Retinal pigment epithelial cell (primary cell): ENCODE results near the gene MAPK11.

Experiments used
- DNase-seq: peaks from one replicate; pipeline ENCODE4 v3.0.0-alpha.2; 2010; ENCODE audit warnings: low read depth
- H3K4me3 ChIP-seq: 2 replicates; pipeline ENCODE4 v1.5.1; 2011; ENCODE audit warnings: mild to moderate bottlenecking, low read length, control low read depth, moderate library complexity
- CTCF ChIP-seq: conservative IDR thresholded peaks from 2 replicates; pipeline ENCODE4 v1.5.1; 2011; ENCODE audit warnings: low read depth, low read length, control low read depth, inconsistent platforms

MAPK11 gene

DNA sequence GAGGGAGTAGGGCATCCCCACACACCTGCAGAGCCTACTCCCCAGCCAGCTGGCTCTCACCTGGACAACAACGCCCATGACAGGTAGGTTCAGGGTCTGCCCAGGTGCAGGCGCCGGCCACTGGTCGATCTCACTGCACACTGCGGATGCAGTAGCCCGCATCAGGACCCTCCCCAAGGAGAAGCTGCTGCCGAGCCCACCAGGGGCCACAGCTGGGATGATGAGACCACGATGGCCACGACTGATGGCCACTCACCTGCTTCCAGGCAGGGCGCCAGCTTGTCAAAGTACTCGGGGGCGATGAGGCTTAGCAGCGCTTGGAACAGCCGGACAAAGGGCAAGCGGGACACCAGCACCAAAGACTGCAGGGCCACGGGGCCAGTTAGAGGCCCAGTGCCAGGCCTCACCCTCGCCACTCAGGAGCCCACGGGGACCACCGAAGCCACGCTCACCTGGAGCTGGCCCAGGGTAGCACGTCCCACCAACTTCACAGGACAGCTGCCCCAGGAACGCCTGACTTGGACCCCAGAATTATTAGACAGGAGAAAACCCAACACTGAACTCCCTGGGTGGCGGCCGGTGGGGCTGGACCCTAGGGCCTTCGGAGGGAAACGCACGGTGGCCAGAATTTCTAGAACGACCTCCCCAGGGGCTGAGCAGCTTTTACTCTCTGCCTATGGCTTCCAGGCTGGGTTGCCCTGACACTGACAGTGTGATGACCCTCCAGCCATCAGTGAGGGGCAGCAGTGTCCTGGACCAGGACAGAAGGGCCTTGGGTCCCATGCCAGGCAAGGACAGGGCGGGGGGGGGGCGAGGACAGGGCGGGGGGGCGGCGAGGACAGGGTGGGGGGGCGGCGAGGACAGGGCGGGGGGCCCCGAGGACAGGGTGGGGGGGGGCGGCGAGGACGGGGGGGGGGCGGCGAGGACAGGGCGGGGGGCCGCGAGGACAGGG, 46.2 kb upstream of the MAPK11 start:
- no peak overlapping the region for H3K4me3 ChIP-seq
- DNase-seq, result no peak
- TF ChIP-seq CTCF, result no peak

DNA sequence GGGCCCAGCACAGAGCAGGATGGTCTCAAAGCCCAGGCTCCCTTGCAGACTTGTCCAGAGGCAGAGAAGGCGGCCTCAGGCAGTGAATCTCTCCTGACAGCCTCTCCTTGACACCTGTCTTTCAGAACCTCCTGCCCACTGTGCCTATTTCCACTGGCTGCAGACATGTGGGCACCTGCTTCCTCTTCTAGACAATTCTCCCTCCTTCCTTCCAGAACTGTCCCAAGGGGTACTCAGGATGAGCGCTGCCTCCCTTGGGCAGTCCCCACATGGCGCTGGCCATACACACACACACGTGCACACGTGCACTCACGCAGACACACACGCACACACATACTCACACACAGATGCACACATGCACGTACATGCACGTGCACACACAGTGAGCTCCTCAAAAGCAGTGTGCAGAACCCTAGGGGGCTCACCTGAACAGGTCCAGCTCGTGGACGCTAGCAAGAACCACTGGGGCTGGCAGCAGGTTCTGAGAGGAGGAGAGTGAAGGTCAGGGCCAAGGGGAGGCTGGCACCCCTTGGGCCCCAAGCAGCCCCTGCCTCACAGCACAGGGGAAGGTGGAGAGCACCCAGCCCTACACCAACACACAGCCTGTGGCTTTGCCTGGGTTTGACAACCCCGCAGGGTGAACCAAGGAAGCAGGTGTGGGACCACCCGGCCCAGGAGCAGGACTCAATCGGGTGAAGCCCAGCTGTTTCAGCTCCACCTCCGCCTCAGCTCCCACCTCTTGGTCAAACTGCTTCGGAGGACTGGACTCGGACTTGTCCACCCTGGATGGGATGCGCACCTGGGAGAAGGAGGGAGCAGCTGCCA, 45.3 kb upstream of the MAPK11 start:
- no peak for DNase-seq
- no peak overlapping the region for H3K4me3 ChIP-seq
- TF ChIP-seq CTCF, result no peak

DNA sequence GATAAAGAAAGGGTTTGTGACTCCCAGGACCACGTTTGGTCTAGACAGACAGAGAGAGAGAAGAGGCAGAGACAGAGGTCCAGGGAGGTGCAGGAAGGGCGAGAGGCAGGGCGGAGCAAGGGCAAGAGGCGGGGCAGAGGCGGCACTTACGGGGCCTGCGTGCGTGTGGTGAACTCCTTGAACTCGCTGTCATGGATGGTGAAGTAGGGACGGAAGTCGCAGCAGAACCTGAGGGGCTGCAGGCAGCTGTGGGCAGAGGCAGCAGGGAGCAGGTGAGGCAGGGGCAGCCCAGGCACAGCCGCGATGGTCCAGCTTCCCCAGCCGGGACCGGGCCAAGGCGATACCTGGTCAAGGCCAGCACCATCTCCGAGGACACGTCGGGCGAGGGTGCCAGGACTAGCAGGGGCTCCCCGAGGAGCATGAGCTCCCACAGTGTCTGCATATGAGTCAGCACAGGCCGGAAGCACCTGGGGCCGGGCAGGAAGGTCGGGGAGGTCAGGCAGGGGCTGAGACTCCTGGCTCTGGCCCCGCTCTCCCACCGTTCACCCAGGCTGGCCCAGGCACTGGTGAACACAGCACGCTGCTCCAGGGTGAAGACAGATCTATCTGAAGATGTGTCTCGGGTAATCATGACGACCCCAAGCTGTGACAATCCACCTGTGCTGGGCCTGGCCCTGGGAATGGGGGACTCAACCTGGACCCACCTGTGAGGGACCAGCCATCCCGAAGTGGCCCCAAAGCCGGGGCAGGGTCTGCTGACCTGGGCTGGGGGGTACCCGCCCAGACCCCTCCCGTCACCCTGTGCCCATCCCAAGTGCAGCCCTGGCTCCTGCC, 44.5 kb upstream of the MAPK11 start:
- no peak for DNase-seq
- H3K4me3 ChIP-seq, result no peak overlapping the region
- TF ChIP-seq CTCF, result no peak

DNA sequence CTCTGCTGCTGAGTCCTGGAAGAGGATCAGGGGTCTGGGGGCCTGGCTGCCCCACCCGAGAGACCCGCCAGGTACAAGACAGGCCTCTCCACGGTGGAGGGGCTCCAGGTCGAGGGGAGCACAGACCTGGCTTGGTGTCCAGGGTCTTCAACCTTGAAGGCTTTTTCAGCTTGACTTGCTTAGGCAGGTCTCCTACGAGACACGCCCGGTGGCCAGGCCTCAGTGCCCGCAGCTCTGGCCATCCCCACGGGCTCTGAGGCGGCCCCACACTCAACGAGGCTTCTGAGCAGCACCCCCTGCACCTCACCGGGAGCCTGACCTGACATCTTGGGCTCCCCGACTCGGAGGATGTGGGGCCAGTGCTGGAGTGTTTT, 43.9 kb upstream of the MAPK11 start:
- DNase-seq, result no peak
- H3K4me3 ChIP-seq, result no peak overlapping the region
- no peak for TF ChIP-seq CTCF

DNA sequence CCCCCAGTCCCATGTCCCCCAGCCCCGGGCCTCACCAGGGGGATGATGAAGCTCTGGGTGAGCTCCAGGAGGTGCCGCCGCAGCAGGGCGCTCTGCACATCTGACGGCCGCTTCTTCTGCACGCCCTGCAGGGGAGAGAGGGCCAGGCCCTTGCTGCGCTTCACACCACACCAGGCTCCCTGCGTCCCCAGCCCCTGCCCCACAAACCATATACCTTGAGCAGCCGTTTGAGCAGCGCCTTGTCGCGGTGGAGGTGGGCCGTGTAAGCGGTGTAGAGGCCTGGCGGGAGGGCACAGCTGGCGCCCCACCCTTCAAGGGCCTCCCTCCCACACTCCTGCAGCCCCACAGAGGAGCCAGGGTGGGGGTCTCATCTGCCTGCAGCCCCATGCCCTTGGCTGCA, 43.4 kb upstream of the MAPK11 start:
- TF ChIP-seq CTCF, result no peak
- H3K4me3 ChIP-seq, result no peak overlapping the region

DNA sequence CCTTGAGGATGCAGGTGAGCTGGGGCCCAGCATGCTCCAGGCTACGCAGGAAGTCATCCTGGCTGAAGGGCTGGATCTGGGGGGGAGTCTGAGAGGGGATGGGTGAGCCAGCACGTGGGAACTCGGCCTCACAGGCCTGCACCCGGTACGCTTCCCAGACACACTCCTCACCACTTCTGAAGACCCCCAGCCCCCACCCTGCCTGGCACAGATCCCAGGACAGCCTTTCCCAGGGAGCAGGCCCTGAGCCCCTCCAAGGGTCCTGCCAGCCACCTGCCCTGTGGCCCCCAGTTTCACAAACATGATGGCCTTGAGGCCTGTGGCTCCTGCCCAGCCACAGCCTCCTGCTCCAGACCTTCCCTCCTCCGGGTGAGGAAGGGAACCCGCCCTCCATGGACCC, 42.8 kb upstream of the MAPK11 start:
- no peak for TF ChIP-seq CTCF
- DNase-seq, result no peak
- H3K4me3 ChIP-seq, result no peak overlapping the region

More for the DNA sequence above, 43.4 kb upstream of the MAPK11 start:
- no peak for DNase-seq
